Hepatocyte (in vitro differentiated cells): ENCODE measurements around the gene PBLD.

Experiments used
- CTCF ChIP-seq: fragments of 200-600 bp; sonication (generic); IDR thresholded peaks from 2 replicates; pipeline ENCODE4 v1.5.1; 2016; ENCODE audit warnings: antibody characterized with exemption, mild to moderate bottlenecking; ENCODE audit not compliant: poor library complexity
- EZH2 ChIP-seq: fragments of 200-600 bp; sonication (generic); IDR thresholded peaks from 2 replicates; pipeline ENCODE4 v1.6.1; 2016; ENCODE audit warnings: antibody characterized with exemption, mild to moderate bottlenecking, borderline replicate concordance
- EZH2phosphoT487 ChIP-seq: fragments of 200-600 bp; sonication (generic); IDR thresholded peaks from one replicate; pipeline ENCODE4 v1.6.1; 2018; ENCODE audit warnings: antibody characterized with exemption, mild to moderate bottlenecking, low read depth, moderate library complexity; ENCODE audit not compliant: unreplicated experiment, severe bottlenecking

GRCh38 chr10:68365611-68366010, 32.9 kb upstream of the PBLD start:
- TF ChIP-seq EZH2 (no peak), CTCF (no peak), EZH2phosphoT487 (no peak)
